SK-N-SH (cell line): ENCODE results near the gene GGTLC2.

Experiments
- CTCF ChIP-seq: fragments of 200-600 bp; sonication (generic); IDR thresholded peaks from 2 replicates; pipeline ENCODE4 v1.6.1; 2017; ENCODE audit warnings: antibody characterized with exemption, mild to moderate bottlenecking, moderate library complexity
- EP300 ChIP-seq, 2 experiments: IDR thresholded peaks; 2 replicates each; pipeline versions ENCODE4 v1.4.0 to v1.6.1; 2012; ENCODE audit warnings: borderline replicate concordance in 1 of 2, low read depth in 1 of 2, low read length in 1 of 2
- EZH2phosphoT487 ChIP-seq: fragments of 200-600 bp; sonication (generic); IDR thresholded peaks from 2 replicates; pipeline ENCODE4 v1.6.1; 2017; ENCODE audit warnings: low read depth, mixed run types, mild to moderate bottlenecking, antibody characterized with exemption, moderate library complexity, borderline replicate concordance
- FOXJ3 ChIP-seq: sonication (generic); formaldehyde crosslinking; IDR thresholded peaks from 2 replicates; pipeline ENCODE4 v1.5.1; 2020; ENCODE audit warnings: mild to moderate bottlenecking, missing genetic modification reagents
- JUND ChIP-seq: IDR thresholded peaks from 2 replicates; pipeline ENCODE4 v1.4.0; 2012
- NRF1 ChIP-seq: IDR thresholded peaks from 2 replicates; pipeline ENCODE4 v1.6.1; 2012; ENCODE audit warnings: low read depth, mild to moderate bottlenecking, low read length
- POLR2AphosphoS5 ChIP-seq: IDR thresholded peaks from 2 replicates; pipeline ENCODE4 v1.6.1; 2012; ENCODE audit warnings: low read depth, low read length
- RAD21 ChIP-seq: IDR thresholded peaks from 2 replicates; pipeline ENCODE4 v1.6.1; 2012; ENCODE audit warnings: mild to moderate bottlenecking, low read length
- RXRA ChIP-seq: IDR thresholded peaks from 2 replicates; pipeline ENCODE4 v1.4.0; 2012; ENCODE audit warnings: low read depth, mild to moderate bottlenecking, borderline replicate concordance
- SIN3A ChIP-seq: IDR thresholded peaks from 2 replicates; pipeline ENCODE4 v1.6.1; 2012; ENCODE audit warnings: low read depth, mild to moderate bottlenecking, low read length, moderate library complexity, borderline replicate concordance
- SMC3 ChIP-seq: IDR thresholded peaks from 2 replicates; pipeline ENCODE4 v1.6.1; 2012; ENCODE audit warnings: low read depth, low read length, improper control_type of control experiment
- USF1 ChIP-seq: IDR thresholded peaks from 2 replicates; pipeline ENCODE4 v1.4.0; 2012; ENCODE audit warnings: low read depth, borderline replicate concordance
- ZBTB33 ChIP-seq: IDR thresholded peaks from 2 replicates; pipeline ENCODE4 v1.4.0; 2012; ENCODE audit warnings: low read depth, borderline replicate concordance

- no peak for TF ChIP-seq CTCF
- TF ChIP-seq EP300 (IDR thresholded peaks at IDR 0.05; ENCODE audit: borderline replicate concordance in 1 of 2, low read depth in 1 of 2, low read length in 1 of 2), result no peak
- no peak for TF ChIP-seq USF1
- TF ChIP-seq RAD21, result no peak
- TF ChIP-seq NRF1, result no peak
- no peak for TF ChIP-seq POLR2AphosphoS5
- TF ChIP-seq EZH2phosphoT487, result no peak
- no peak for TF ChIP-seq SMC3
- TF ChIP-seq ZBTB33, result no peak
- TF ChIP-seq JUND, result no peak
- TF ChIP-seq SIN3A, result no peak
- no peak for TF ChIP-seq RXRA
- no peak for TF ChIP-seq FOXJ3 (CRISPR knock-in tag)
Observed at GRCh38 chr22:22673099-22673498, 28.7 kb downstream of the GGTLC2 start.
